ENCODE measurements around the gene AKAP6.
"Not testable (repeated sequence)": the region's sequence is repeated elsewhere in the genome, so short reads cannot be mapped to it uniquely, and the experiment has no call there.

The AKAP6 gene

GRCh38 chr14:32447371-32447770, 118.3 kb downstream of the AKAP6 start:
- no peak for DNase-seq (ENCODE audit: low spot score)

- no peak for DNase-seq (ENCODE audit: low spot score)
These were observed 120.5 kb downstream of the AKAP6 start for GRCh38 chr14:32449648-32450047.

- DNase-seq (ENCODE audit: low spot score), result no peak
These were observed 122.0 kb downstream of the AKAP6 start for GRCh38 chr14:32450919-32451675.

GRCh38 chr14:32453857-32454810, 125.0 kb downstream of the AKAP6 start:
- DNase-seq (ENCODE audit: low spot score), result no peak

- no peak for DNase-seq (ENCODE audit: low spot score)
These were observed 128.3 kb downstream of the AKAP6 start for GRCh38 chr14:32457213-32457920.

GRCh38 chr14:32458720-32459119, 129.6 kb downstream of the AKAP6 start:
- no peak for DNase-seq (ENCODE audit: low spot score)

GRCh38 chr14:32460267-32460666, 131.2 kb downstream of the AKAP6 start:
- DNase-seq (ENCODE audit: low spot score), result no peak

GRCh38 chr14:32462553-32462952, 133.5 kb downstream of the AKAP6 start:
- DNase-seq (ENCODE audit: low spot score), result not testable (repeated sequence)

- DNase-seq (ENCODE audit: low spot score), result no peak
These were observed 139.9 kb downstream of the AKAP6 start for GRCh38 chr14:32468955-32469354.

GRCh38 chr14:32469388-32470160, 140.5 kb downstream of the AKAP6 start:
- no peak for DNase-seq (ENCODE audit: low spot score)

- DNase-seq (ENCODE audit: low spot score), result no peak
These were observed 141.1 kb downstream of the AKAP6 start for GRCh38 chr14:32470161-32470715.

GRCh38 chr14:32471181-32471580, 142.1 kb downstream of the AKAP6 start:
- no peak for DNase-seq (ENCODE audit: low spot score)

GRCh38 chr14:32472076-32472475, 143.0 kb downstream of the AKAP6 start:
- DNase-seq (ENCODE audit: low spot score), result no peak

GRCh38 chr14:32472512-32473463, 143.7 kb downstream of the AKAP6 start:
- no peak for DNase-seq (ENCODE audit: low spot score)

- DNase-seq (ENCODE audit: low spot score), result no peak
These were observed 144.4 kb downstream of the AKAP6 start for GRCh38 chr14:32473464-32473855.

GRCh38 chr14:32474478-32475195, 145.5 kb downstream of the AKAP6 start:
- DNase-seq (ENCODE audit: low spot score), result no peak

GRCh38 chr14:32476532-32476931, 147.4 kb downstream of the AKAP6 start:
- no peak for DNase-seq (ENCODE audit: low spot score)

GRCh38 chr14:32477396-32477795, 148.3 kb downstream of the AKAP6 start:
- no peak for DNase-seq (ENCODE audit: low spot score)

GRCh38 chr14:32478050-32478449, 149.0 kb downstream of the AKAP6 start:
- no peak for DNase-seq (ENCODE audit: low spot score)

Measured in HuH-7 (cell line).